GM19395 (cell line): ENCODE results near the gene CHM.

Experiments used
- ATAC-seq: cut with Tn5 transposase; IDR thresholded peaks from one replicate; pipeline ENCODE4 v1.9.1; 2021; ENCODE audit warnings: mild to moderate bottlenecking, moderate library complexity; ENCODE audit not compliant: unreplicated experiment

Gene CHM

GRCh38 chrX:85907316-85907715 lies 140.0 kb downstream of the CHM start:
- ATAC-seq = no peak

- ATAC-seq = no peak
Observed at GRCh38 chrX:85906399-85906798, 141.0 kb downstream of the CHM start.

GRCh38 chrX:85905851-85906250 lies 141.5 kb downstream of the CHM start:
- no peak for ATAC-seq

GRCh38 chrX:85903692-85904471 lies 143.5 kb downstream of the CHM start:
- ATAC-seq = no peak

GRCh38 chrX:85897362-85898126 lies 149.8 kb downstream of the CHM start:
- ATAC-seq = no peak

- ATAC-seq = no peak
Observed at GRCh38 chrX:85882601-85883000, 164.8 kb downstream of the CHM start.

- no peak for ATAC-seq
Observed at GRCh38 chrX:85870585-85870984, 176.8 kb downstream of the CHM start.

- no peak for ATAC-seq
Observed at GRCh38 chrX:85865324-85865723, 182.0 kb downstream of the CHM start.

- ATAC-seq = no peak
Observed at GRCh38 chrX:85859426-85859825, 187.9 kb downstream of the CHM start.

GRCh38 chrX:85851418-85851817 lies 195.9 kb downstream of the CHM start:
- no peak for ATAC-seq

GRCh38 chrX:85836868-85837267 lies 210.5 kb downstream of the CHM start:
- ATAC-seq = no peak

GRCh38 chrX:85828771-85829170 lies 218.6 kb downstream of the CHM start:
- no peak for ATAC-seq

GRCh38 chrX:85815203-85815751 lies 232.1 kb downstream of the CHM start:
- ATAC-seq = no peak
